RWPE2 (cell line): ENCODE data around the gene PHF23.
"Not testable (repeated sequence)": the region's sequence is repeated elsewhere in the genome, so short reads cannot be mapped to it uniquely, and the experiment has no call there.

ENCODE experiments used
- ATAC-seq: fragments of 200-7000 bp; cut with Tn5 transposase; 3 replicates; pipeline ENCODE4 v1.9.1; 2021; ENCODE audit warnings: low read depth
- DNase-seq: peaks from one replicate; pipeline ENCODE4 v3.0.0-alpha.2; 2020; ENCODE audit warnings: low spot score
- H3K27ac ChIP-seq: fragments of 450-650 bp; 2 replicates; pipeline ENCODE4 v1.5.1; 2017; ENCODE audit warnings: mild to moderate bottlenecking; ENCODE audit not compliant: poor library complexity, severe bottlenecking
- H3K27me3 ChIP-seq: fragments of 250-450 bp; sonication (Bioruptor Pico); 2 replicates; pipeline ENCODE4 v1.5.1; 2021; ENCODE audit warnings: mild to moderate bottlenecking, moderate library complexity; ENCODE audit not compliant: insufficient read depth, poor library complexity, severe bottlenecking
- H3K36me3 ChIP-seq: fragments of 250-450 bp; sonication (Bioruptor Pico); 2 replicates; pipeline ENCODE4 v1.5.1; 2020; ENCODE audit warnings: low read depth, mild to moderate bottlenecking, moderate library complexity
- H3K4me1 ChIP-seq: fragments of 250-450 bp; sonication (Bioruptor Pico); 2 replicates; pipeline ENCODE4 v1.5.1; 2021; ENCODE audit warnings: mild to moderate bottlenecking, moderate library complexity; ENCODE audit not compliant: insufficient read depth, poor library complexity, severe bottlenecking
- H3K4me3 ChIP-seq: fragments of 250-450 bp; sonication (Bioruptor Pico); 2 replicates; pipeline ENCODE4 v1.5.1; 2021; ENCODE audit warnings: mild to moderate bottlenecking, moderate library complexity; ENCODE audit not compliant: severe bottlenecking
- H3K9me3 ChIP-seq: fragments of 250-450 bp; sonication (Bioruptor Pico); 2 replicates; pipeline ENCODE4 v1.5.1; 2021; ENCODE audit warnings: mild to moderate bottlenecking, moderate library complexity; ENCODE audit not compliant: severe bottlenecking
- CTCF ChIP-seq: fragments of 450-650 bp; IDR thresholded peaks from one replicate; pipeline ENCODE4 v1.5.1; 2017; ENCODE audit warnings: mild to moderate bottlenecking, moderate library complexity; ENCODE audit not compliant: poor library complexity, severe bottlenecking

Gene PHF23

GRCh38 chr17:7249214-7249613 lies 10.0 kb upstream of the PHF23 start:
- Histone ChIP-seq H3K4me3 (no peak overlapping the region), H3K27ac (no peak overlapping the region), H3K9me3 (no peaks in the 10 kb centered on the region), H3K4me1 (no peaks in the 10 kb centered on the region), H3K36me3 (peaks cover 37% of the 10 kb centered on the region), H3K27me3 (no peaks in the 10 kb centered on the region)
- TF ChIP-seq CTCF: no peak
- ATAC-seq: no peak
- no peak for DNase-seq

GRCh38 chr17:7248796-7249195 lies 9.5 kb upstream of the PHF23 start:
- Histone ChIP-seq H3K36me3 (peaks cover 36% of the 10 kb centered on the region), H3K9me3 (no peaks in the 10 kb centered on the region), H3K4me3 (no peak overlapping the region), H3K27me3 (no peaks in the 10 kb centered on the region), H3K4me1 (no peaks in the 10 kb centered on the region), H3K27ac (no peak overlapping the region)
- no peak for TF ChIP-seq CTCF
- no peak for DNase-seq
- ATAC-seq: no peak

GRCh38 chr17:7246779-7247178 lies 7.5 kb upstream of the PHF23 start:
- ATAC-seq (no peak), DNase-seq (no peak)
- H3K9me3 ChIP-seq: no peaks in the 10 kb centered on the region
- no peak overlapping the region for H3K27ac ChIP-seq
- no peak overlapping the region for H3K4me3 ChIP-seq
- TF ChIP-seq CTCF: no peak
- H3K36me3 ChIP-seq: peaks cover 30% of the 10 kb centered on the region
- no peaks in the 10 kb centered on the region for H3K27me3 ChIP-seq
- no peaks in the 10 kb centered on the region for H3K4me1 ChIP-seq

GRCh38 chr17:7243838-7244237 lies 4.6 kb upstream of the PHF23 start:
- H3K4me3 ChIP-seq, DNase-seq, H3K9me3 ChIP-seq, H3K27me3 ChIP-seq, H3K4me1 ChIP-seq, ATAC-seq: not testable (repeated sequence)
- Histone ChIP-seq H3K27ac (peak overlapping the region; percentile 74), H3K36me3 (peaks cover 40% of the 10 kb centered on the region)

GRCh38 chr17:7243453-7243729 lies 4.1 kb upstream of the PHF23 start:
- ATAC-seq: no peak
- Histone ChIP-seq H3K27ac (peak overlapping the region; percentile 74), H3K36me3 (peaks cover 40% of the 10 kb centered on the region)

More at GRCh38 chr17:7243453-7243729, 4.1 kb upstream of the PHF23 start:
- Histone ChIP-seq H3K4me3 (peak overlapping the region; percentile 72), H3K27me3 (no peaks in the 10 kb centered on the region), H3K4me1 (no peaks in the 10 kb centered on the region), H3K9me3 (no peaks in the 10 kb centered on the region)
- TF ChIP-seq CTCF: no peak
- no peak for DNase-seq
